Mesendoderm (in vitro differentiated cells): ENCODE measurements around the gene MRPS31.
A peak's percentile ranks its signal among the peaks of the same experiment; 100 is the strongest.

Experiments used
- DNase-seq: peaks from one replicate; pipeline ENCODE4 v3.0.0; 2013
- H2AK5ac ChIP-seq: 2 replicates; pipeline ENCODE4 v1.6.1; 2013; ENCODE audit warnings: low read length, inconsistent platforms
- H2BK120ac ChIP-seq: 2 replicates; pipeline ENCODE4 v1.6.1; 2013; ENCODE audit warnings: low read depth, mild to moderate bottlenecking, low read length, moderate library complexity, mixed read lengths
- H2BK15ac ChIP-seq: replicated peaks from 2 replicates; pipeline ENCODE4 v1.6.1; 2013; ENCODE audit warnings: low read depth, mild to moderate bottlenecking, moderate library complexity
- H2BK5ac ChIP-seq: 2 replicates; pipeline ENCODE4 v1.6.1; 2013; ENCODE audit warnings: low read length, inconsistent platforms
- H3K18ac ChIP-seq: 2 replicates; pipeline ENCODE4 v1.6.1; 2013; ENCODE audit warnings: mild to moderate bottlenecking, low read length, mixed read lengths
- H3K23ac ChIP-seq: one replicate; pipeline ENCODE4 v1.6.1; 2013; ENCODE audit warnings: low read length
- H3K27ac ChIP-seq: 2 replicates; pipeline ENCODE4 v1.5.1; 2013; ENCODE audit warnings: low read depth, mild to moderate bottlenecking, inconsistent platforms, low read length, moderate library complexity
- H3K27me3 ChIP-seq: 2 replicates; pipeline ENCODE4 v1.6.1; 2013; ENCODE audit warnings: low read length, control low read depth, mild to moderate bottlenecking, inconsistent platforms; ENCODE audit not compliant: insufficient read depth, poor library complexity
- H3K36me3 ChIP-seq: 2 replicates; pipeline ENCODE4 v1.6.1; 2013; ENCODE audit warnings: low read length, inconsistent platforms; ENCODE audit not compliant: control insufficient read depth, insufficient read depth
- H3K4ac ChIP-seq: one replicate; pipeline ENCODE4 v1.6.1; 2013; ENCODE audit warnings: low read depth, mild to moderate bottlenecking, low read length, moderate library complexity
- H3K4me1 ChIP-seq: 2 replicates; pipeline ENCODE4 v1.6.1; 2013; ENCODE audit warnings: low read depth, low read length, inconsistent platforms; ENCODE audit not compliant: control insufficient read depth
- H3K4me2 ChIP-seq: 2 replicates; pipeline ENCODE4 v1.6.1; 2013; ENCODE audit warnings: low read length
- H3K4me3 ChIP-seq: 2 replicates; pipeline ENCODE4 v1.5.1; 2013; ENCODE audit warnings: mild to moderate bottlenecking, low read length
- H3K56ac ChIP-seq: one replicate; pipeline ENCODE4 v1.6.1; 2013; ENCODE audit warnings: low read length
- H3K79me1 ChIP-seq: 2 replicates; pipeline ENCODE4 v1.6.1; 2013; ENCODE audit warnings: low read length, inconsistent platforms
- H3K79me2 ChIP-seq: 2 replicates; pipeline ENCODE4 v1.6.1; 2013; ENCODE audit warnings: mild to moderate bottlenecking, low read length; ENCODE audit not compliant: control insufficient read depth, insufficient read depth
- H3K9ac ChIP-seq: 2 replicates; pipeline ENCODE4 v1.6.1; 2013; ENCODE audit warnings: low read length, inconsistent platforms
- H4K5ac ChIP-seq: one replicate; pipeline ENCODE4 v1.6.1; 2013; ENCODE audit warnings: low read length
- H4K8ac ChIP-seq: one replicate; pipeline ENCODE4 v1.6.1; 2013; ENCODE audit warnings: low read depth, mild to moderate bottlenecking, control low read depth, low read length, moderate library complexity
- whole genome bisulfite sequencing: extraction: QIAGEN DNeasy Blood & Tissue Kit; methylation state at CpG from one replicate; pipeline ENCODE4 v1.1.7; 2013; ENCODE audit warnings: low lambda C conversion rate, missing lambda C conversion rate; ENCODE audit not compliant: insufficient coverage; ENCODE audit errors: extremely low coverage; 5-methylcytosine and 5-hydroxymethylcytosine counted together

Gene MRPS31

DNA sequence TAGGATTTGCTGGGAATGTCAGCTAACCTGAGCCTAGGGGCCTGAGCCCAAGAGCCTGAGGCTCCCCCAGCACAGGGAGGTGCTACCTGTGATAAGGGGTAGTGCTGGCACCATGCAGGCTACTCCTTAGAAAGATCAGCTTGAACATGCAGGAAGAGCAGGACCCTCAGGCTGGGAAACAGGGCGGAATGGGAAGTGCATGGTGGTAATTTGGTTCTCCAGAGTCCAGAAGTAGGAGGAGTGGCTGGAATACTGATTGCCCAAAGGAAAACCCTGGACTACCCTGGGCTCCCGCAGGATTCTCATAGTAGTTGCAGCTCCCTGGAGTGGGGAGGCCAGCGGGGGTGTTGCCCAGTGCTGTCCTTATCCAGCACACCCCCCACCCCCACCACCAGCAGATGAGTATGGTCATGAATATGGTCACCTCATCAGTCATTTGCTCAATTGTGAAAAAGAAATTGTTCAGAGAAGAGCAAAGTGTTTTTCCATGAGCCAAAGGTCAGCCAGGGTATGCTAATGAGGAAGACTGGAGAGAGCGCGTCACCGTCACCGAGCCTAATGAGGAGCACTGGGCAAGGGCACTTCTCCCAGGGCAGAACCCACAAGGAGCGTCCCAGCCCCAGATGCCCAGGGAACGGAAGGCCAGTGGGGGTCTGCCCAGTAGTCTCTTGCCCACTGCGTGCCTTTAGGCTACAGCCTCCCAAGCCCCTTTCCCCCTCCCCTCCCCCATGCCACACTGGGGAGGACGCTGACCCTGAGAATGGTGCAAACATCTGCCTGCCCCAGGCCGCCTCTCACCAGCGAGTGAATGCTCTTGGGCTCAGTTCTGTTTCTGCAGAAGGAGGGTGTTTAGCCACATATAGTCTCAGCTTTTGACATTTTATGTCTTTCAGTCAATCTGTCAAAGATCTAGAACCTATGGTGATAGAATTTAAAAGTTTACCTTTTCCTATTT lies 23.7 kb upstream of the MRPS31 start:
- Histone ChIP-seq H3K18ac (no peak overlapping the region), H2BK5ac (no peak overlapping the region), H3K4me2 (no peak overlapping the region), H3K9ac (no peak overlapping the region), H4K5ac (no peak overlapping the region), H3K4me3 (no peak overlapping the region), H3K4ac (no peak overlapping the region), H3K79me1 (peaks cover 9% of the 10 kb centered on the region), H3K79me2 (peaks cover 2% of the 10 kb centered on the region), H3K23ac (no peak overlapping the region), H3K27me3 (no peaks in the 10 kb centered on the region), H2BK15ac (no peak overlapping the region), H3K56ac (no peak overlapping the region), H3K36me3 (peaks cover 10% of the 10 kb centered on the region), H3K4me1 (no peaks in the 10 kb centered on the region), H4K8ac (no peak overlapping the region), H2BK120ac (no peak overlapping the region), H2AK5ac (no peak overlapping the region), H3K27ac (no peak overlapping the region)
- DNase-seq, result no peak
- no CpG with 5 or more reads among the region's 13 CpGs for WGBS

DNA sequence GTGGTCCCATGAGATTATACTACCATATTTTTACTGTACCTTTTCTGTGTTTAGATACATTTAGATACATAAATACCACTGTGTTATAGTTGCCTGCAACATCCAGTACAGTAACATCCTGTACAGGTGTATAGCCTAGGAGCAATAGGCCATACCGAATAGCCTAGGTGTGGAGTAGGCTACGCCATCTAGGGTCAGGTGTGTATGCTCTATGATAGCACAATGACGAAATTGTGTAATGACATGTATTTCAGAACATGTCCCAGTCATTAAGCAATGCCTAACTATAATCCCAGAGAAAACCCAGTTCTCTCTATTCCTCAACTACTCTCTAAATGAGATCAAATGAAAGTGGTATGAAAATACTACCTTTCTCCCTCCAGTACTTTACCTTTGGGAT lies 22.3 kb upstream of the MRPS31 start:
- H3K79me2 ChIP-seq, result peaks cover 2% of the 10 kb centered on the region
- WGBS, result no CpG with 5 or more reads among the region's 3 CpGs

DNA sequence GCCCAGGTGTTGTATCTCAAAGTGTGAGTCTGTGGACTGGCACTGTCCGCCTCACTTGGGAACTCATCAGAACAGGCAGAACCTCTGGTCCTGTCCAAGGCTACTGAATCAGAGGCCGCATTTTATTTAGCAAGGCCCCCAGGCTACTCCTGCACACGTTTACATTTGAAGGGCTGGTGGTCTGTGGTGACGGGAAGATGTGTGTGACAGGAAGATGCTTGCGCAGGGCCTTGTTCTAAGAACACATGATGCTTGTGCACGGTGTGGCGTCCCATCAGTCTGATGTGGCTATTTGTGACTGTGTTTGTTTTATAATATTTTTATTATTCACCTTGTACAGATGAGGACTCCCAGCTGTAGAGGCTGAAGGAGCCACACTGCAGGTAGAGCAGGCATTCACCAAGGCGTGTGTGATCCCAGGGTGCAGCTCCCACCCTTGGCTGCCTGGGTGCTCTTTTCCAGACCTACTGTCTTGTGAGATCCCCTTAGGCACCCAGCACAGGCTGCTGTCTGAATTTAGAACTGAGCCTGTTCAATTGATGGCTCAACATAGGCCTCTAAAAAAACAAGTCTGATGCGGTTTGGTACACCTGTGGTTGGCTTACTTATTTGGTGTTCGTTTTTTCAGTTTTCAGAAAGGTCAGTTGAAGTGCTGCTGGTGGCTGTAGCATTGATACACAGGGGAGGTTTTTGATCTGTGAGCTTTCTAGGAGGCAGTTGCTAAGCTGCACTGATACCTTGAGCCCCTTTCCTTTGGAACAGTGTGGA lies 21.5 kb upstream of the MRPS31 start:
- no peak overlapping the region for H3K4me3 ChIP-seq
- no peak overlapping the region for H4K5ac ChIP-seq
- H3K18ac ChIP-seq, result no peak overlapping the region
- no peaks in the 10 kb centered on the region for H3K4me1 ChIP-seq
- H3K56ac ChIP-seq, result no peak overlapping the region
- peaks cover 2% of the 10 kb centered on the region for H3K79me2 ChIP-seq
- H2BK120ac ChIP-seq, result no peak overlapping the region
- H3K4ac ChIP-seq, result no peak overlapping the region
- H3K23ac ChIP-seq, result no peak overlapping the region
- WGBS, result no CpG with 5 or more reads among the region's 10 CpGs
- H3K36me3 ChIP-seq, result peaks cover 2% of the 10 kb centered on the region
- no peak overlapping the region for H2BK15ac ChIP-seq
- H2BK5ac ChIP-seq, result no peak overlapping the region
- no peak overlapping the region for H3K9ac ChIP-seq
- H3K4me2 ChIP-seq, result no peak overlapping the region
- H3K79me1 ChIP-seq, result peaks cover 9% of the 10 kb centered on the region
- no peaks in the 10 kb centered on the region for H3K27me3 ChIP-seq
- H2AK5ac ChIP-seq, result no peak overlapping the region
- DNase-seq, result no peak
- no peak overlapping the region for H3K27ac ChIP-seq
- H4K8ac ChIP-seq, result no peak overlapping the region

More for the DNA sequence above, 22.3 kb upstream of the MRPS31 start:
- Histone ChIP-seq H3K4ac (no peak overlapping the region), H3K23ac (no peak overlapping the region), H3K18ac (no peak overlapping the region), H4K8ac (no peak overlapping the region), H2BK120ac (no peak overlapping the region), H3K27ac (no peak overlapping the region), H3K79me1 (peaks cover 9% of the 10 kb centered on the region), H4K5ac (no peak overlapping the region), H3K9ac (no peak overlapping the region), H3K4me1 (no peaks in the 10 kb centered on the region), H3K56ac (no peak overlapping the region), H3K27me3 (no peaks in the 10 kb centered on the region), H3K4me3 (no peak overlapping the region), H2BK15ac (no peak overlapping the region), H2BK5ac (no peak overlapping the region), H3K4me2 (no peak overlapping the region), H2AK5ac (no peak overlapping the region), H3K36me3 (peaks cover 2% of the 10 kb centered on the region)
- no peak for DNase-seq

DNA sequence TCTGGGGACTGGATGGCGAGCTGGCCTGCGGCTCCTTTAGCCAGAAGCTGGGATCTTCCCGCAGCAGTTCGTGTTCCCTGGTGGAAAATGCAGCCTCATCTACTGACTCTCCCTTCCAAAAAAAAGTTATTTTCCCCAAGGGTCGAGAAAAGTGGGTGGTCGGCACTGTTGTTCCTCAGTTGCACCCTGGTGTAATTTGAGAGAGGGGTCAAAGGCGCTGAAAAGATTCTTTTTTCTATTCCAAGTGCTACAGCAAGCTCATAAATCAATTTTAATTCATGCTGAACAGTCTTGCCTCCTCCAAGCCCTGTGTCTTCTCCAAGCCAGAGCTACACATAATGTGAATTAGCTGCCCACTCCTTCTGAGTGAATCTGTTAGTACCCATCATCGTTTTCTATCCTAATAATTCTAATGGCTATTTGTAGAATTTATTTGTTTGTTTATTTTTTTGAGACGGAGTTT lies 19.2 kb upstream of the MRPS31 start:
- WGBS, result no CpG with 5 or more reads among the region's 9 CpGs
- H3K27me3 ChIP-seq, result no peaks in the 10 kb centered on the region
- peaks cover 6% of the 10 kb centered on the region for H3K79me1 ChIP-seq
- H3K79me2 ChIP-seq, result peaks cover 2% of the 10 kb centered on the region
- no peak overlapping the region for H4K8ac ChIP-seq
- peak overlapping the region; percentile 94 for H3K18ac ChIP-seq
- no peak overlapping the region for H4K5ac ChIP-seq
- H3K4me2 ChIP-seq, result peak overlapping the region; percentile 79
- no peaks in the 10 kb centered on the region for H3K4me1 ChIP-seq
- peaks cover 2% of the 10 kb centered on the region for H3K36me3 ChIP-seq
- no peak overlapping the region for H2BK5ac ChIP-seq
- H3K56ac ChIP-seq, result peak overlapping the region; percentile 95
- DNase-seq, result no peak
- no peak overlapping the region for H2BK120ac ChIP-seq
- H2BK15ac ChIP-seq, result no peak overlapping the region
- H3K23ac ChIP-seq, result no peak overlapping the region
- no peak overlapping the region for H2AK5ac ChIP-seq
- peak overlapping the region; percentile 91 for H3K9ac ChIP-seq
- no peak overlapping the region for H3K27ac ChIP-seq
- no peak overlapping the region for H3K4ac ChIP-seq
- peak overlapping the region; percentile 68 for H3K4me3 ChIP-seq

DNA sequence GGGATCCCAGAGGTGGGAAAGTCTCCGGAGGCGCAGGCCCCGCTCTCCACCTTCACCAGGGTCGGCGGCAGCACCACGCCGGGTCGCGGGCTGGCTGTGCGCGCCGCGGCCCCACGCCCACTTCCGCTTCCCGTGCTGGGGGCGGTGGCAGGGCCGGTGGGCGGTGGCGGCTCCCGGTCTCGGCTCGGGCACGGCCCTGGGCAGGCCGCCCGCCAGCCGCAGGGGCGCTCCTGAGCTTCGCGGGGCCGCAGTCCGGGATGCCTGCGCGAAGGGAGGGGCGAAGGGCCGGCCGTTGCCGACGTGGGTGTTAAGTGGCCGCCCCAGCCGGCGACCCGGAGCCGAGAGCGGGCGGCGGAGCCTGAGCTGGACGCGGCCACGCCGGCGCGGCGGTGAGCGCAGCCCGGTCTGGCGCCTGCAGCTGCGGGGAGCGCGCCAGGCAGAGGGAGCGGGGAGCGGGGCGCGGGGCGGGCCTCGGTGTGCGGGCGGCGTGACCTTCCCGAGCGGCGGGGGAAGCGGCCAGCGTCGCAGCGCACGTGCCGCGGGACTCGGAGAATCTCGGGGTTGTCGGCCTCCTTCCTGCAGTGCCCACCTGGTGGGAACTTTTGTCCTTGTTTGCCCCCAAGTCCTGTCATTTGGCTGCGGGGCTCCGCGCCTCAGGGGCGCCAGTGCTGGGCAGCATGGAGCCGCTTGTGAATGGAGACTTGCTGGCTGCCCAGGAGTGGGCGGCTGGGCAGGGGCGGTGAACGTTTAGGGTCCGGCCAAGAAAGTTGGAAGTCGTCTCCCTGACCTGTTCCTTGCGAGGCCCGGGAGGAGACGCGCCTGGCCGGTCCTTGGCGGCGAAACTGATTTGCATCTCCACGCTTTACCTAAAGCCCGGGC lies 18.5 kb upstream of the MRPS31 start, which contains the start of gene SLC25A15:
SLC25A15 (plus strand) TSS at position 337 of the 879 bp plus-strand sequence. CDS start 3,616 bp downstream, outside the sequence.
- Histone ChIP-seq H3K56ac (peak within 1 kb of the TSS; percentile 95), H2AK5ac (no peak within 1 kb of the TSS), H3K27ac (peak within 1 kb of the TSS; percentile 86), H4K8ac (peak within 1 kb of the TSS; percentile 59), H2BK5ac (no peak within 1 kb of the TSS), H3K4ac (peak within 1 kb of the TSS; percentile 93), H3K18ac (peak within 1 kb of the TSS; percentile 94), H3K4me1 (no peaks in the 10 kb centered on the region), H3K23ac (peak within 1 kb of the TSS; percentile 66), H3K4me3 (peak within 1 kb of the TSS; percentile 68), H3K4me2 (peak within 1 kb of the TSS; percentile 79), H3K36me3 (peaks cover 2% of the 10 kb centered on the region), H3K79me1 (peaks cover 6% of the 10 kb centered on the region), H2BK120ac (no peak within 1 kb of the TSS), H3K79me2 (peaks cover 2% of the 10 kb centered on the region), H3K27me3 (no peaks in the 10 kb centered on the region), H2BK15ac (no peak within 1 kb of the TSS), H4K5ac (no peak within 1 kb of the TSS), H3K9ac (peak within 1 kb of the TSS; percentile 91)
- WGBS, result no CpG with 5 or more reads among the region's 101 CpGs
- DNase-seq, result peak; percentile 82
